Neuronal stem cell (in vitro differentiated cells): ENCODE measurements around the gene BRAT1.
A peak's percentile ranks its signal among the peaks of the same experiment; 100 is the strongest.
"Not testable (repeated sequence)": the region's sequence is repeated elsewhere in the genome, so short reads cannot be mapped to it uniquely, and the experiment has no call there.

Source experiments
- DNase-seq: peaks from one replicate; pipeline ENCODE4 v3.0.0-alpha.2; 2013; ENCODE audit warnings: low spot score
- H2AFZ ChIP-seq: one replicate; pipeline ENCODE4 v1.6.1; 2013; ENCODE audit warnings: mild to moderate bottlenecking, low read length, inconsistent platforms
- H2AK5ac ChIP-seq: 2 replicates; pipeline ENCODE4 v1.6.1; 2013; ENCODE audit warnings: low read depth, mild to moderate bottlenecking, inconsistent platforms, low read length, moderate library complexity, mixed read lengths
- H2BK120ac ChIP-seq: 2 replicates; pipeline ENCODE4 v1.6.1; 2013; ENCODE audit warnings: low read depth, mild to moderate bottlenecking, inconsistent platforms, low read length, moderate library complexity, mixed read lengths
- H2BK12ac ChIP-seq: one replicate; pipeline ENCODE4 v1.6.1; 2013; ENCODE audit warnings: low read length, inconsistent platforms
- H2BK15ac ChIP-seq: 2 replicates; pipeline ENCODE4 v1.6.1; 2013; ENCODE audit warnings: mild to moderate bottlenecking, low read length, inconsistent platforms, mixed read lengths
- H2BK5ac ChIP-seq: one replicate; pipeline ENCODE4 v1.6.1; 2013; ENCODE audit warnings: inconsistent platforms, mild to moderate bottlenecking, low read length, moderate library complexity
- H3K14ac ChIP-seq: one replicate; pipeline ENCODE4 v1.6.1; 2013; ENCODE audit warnings: low read length, inconsistent platforms
- H3K18ac ChIP-seq: 2 replicates; pipeline ENCODE4 v1.6.1; 2013; ENCODE audit warnings: low read length, inconsistent platforms
- H3K23ac ChIP-seq: 2 replicates; pipeline ENCODE4 v1.6.1; 2013; ENCODE audit warnings: low read depth, mild to moderate bottlenecking, mixed read lengths, low read length, inconsistent platforms; ENCODE audit not compliant: poor library complexity
- H3K27ac ChIP-seq: replicated peaks from 3 replicates; pipeline ENCODE4 v1.5.1; 2013; ENCODE audit warnings: low read length, inconsistent platforms
- H3K27me3 ChIP-seq, 3 experiments: 2 replicates each; pipeline ENCODE4 v1.6.1; 2013; ENCODE audit warnings: low read length in 3 of 3, mild to moderate bottlenecking in 2 of 3, inconsistent platforms in 1 of 3, low read depth in 1 of 3, mixed read lengths in 1 of 3, moderate library complexity in 1 of 3; ENCODE audit not compliant: control insufficient read depth in 3 of 3, insufficient read depth in 3 of 3
- H3K36me3 ChIP-seq, 2 donors: replicated peaks in 1 of 2; 2 replicates each; pipeline ENCODE4 v1.6.1; 2013; ENCODE audit warnings: low read length in 2 of 2; ENCODE audit not compliant: control insufficient read depth in 2 of 2, insufficient read depth in 2 of 2
- H3K4ac ChIP-seq: 2 replicates; pipeline ENCODE4 v1.6.1; 2013; ENCODE audit warnings: inconsistent platforms, mild to moderate bottlenecking, low read length, moderate library complexity
- H3K4me1 ChIP-seq, 2 donors: 1 replicate in 1 of 2; 2 replicates in 1 of 2; pipeline ENCODE4 v1.6.1; 2013; ENCODE audit warnings: low read length in 2 of 2, low read depth in 1 of 2; ENCODE audit not compliant: control insufficient read depth in 2 of 2, insufficient read depth in 1 of 2
- H3K4me2 ChIP-seq: one replicate; pipeline ENCODE4 v1.6.1; 2013; ENCODE audit warnings: mild to moderate bottlenecking, low read length, inconsistent platforms; ENCODE audit not compliant: insufficient read depth, poor library complexity, severe bottlenecking
- H3K4me3 ChIP-seq, 2 donors: 2 replicates each; pipeline ENCODE4 v1.5.1; 2013; ENCODE audit warnings: low read length in 2 of 2, mild to moderate bottlenecking in 2 of 2, inconsistent platforms in 1 of 2, moderate library complexity in 1 of 2
- H3K79me1 ChIP-seq: one replicate; pipeline ENCODE4 v1.6.1; 2013; ENCODE audit warnings: low read depth, mild to moderate bottlenecking, inconsistent platforms, low read length, moderate library complexity
- H3K9ac ChIP-seq: one replicate; pipeline ENCODE4 v1.6.1; 2013; ENCODE audit warnings: mild to moderate bottlenecking, low read depth, low read length, inconsistent platforms; ENCODE audit not compliant: poor library complexity
- H3K9me3 ChIP-seq, 2 donors: replicated peaks in 1 of 2; 2 replicates each; pipeline versions ENCODE3 to v1.6.1; 2013; ENCODE audit warnings: low read length in 2 of 2, mild to moderate bottlenecking in 2 of 2, inconsistent platforms in 1 of 2, low read depth in 1 of 2, mixed read lengths in 1 of 2, moderate library complexity in 1 of 2; ENCODE audit not compliant: control insufficient read depth in 2 of 2, insufficient read depth in 1 of 2
- H4K8ac ChIP-seq: one replicate; pipeline ENCODE4 v1.6.1; 2013; ENCODE audit warnings: low read depth, mild to moderate bottlenecking, inconsistent platforms, low read length, moderate library complexity
- H4K91ac ChIP-seq: one replicate; pipeline ENCODE4 v1.6.1; 2013; ENCODE audit warnings: low read length, low read depth, mild to moderate bottlenecking, inconsistent platforms; ENCODE audit not compliant: poor library complexity
- WGBS, 2 donors: extraction: QIAGEN DNeasy Blood & Tissue Kit; methylation state at CpG; one replicate each; pipeline ENCODE4 v1.1.7; 2013; ENCODE audit warnings: missing lambda C conversion rate in 2 of 2, mixed read lengths in 1 of 2; ENCODE audit not compliant: insufficient read length in 2 of 2, insufficient replicate concordance in 1 of 2; ENCODE audit errors: extremely low coverage in 2 of 2; 5-methylcytosine and 5-hydroxymethylcytosine counted together

Gene BRAT1

DNA sequence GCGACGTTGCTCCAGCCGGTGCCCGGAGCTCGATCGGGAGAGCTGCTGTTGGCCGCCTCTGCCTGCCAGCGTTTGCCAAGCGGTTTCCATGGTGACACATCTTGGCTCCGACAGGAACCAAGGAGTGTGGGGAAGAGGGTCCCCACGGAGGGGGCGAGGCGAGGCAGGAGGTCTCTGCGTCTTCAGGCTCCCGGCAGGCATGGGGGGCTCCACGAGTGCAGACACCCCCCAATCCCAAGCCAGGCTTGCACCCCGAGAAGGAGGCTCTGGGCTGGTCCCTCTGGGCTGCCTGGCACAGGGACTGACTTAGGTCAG lies 23.6 kb downstream of the BRAT1 start:
- not testable (repeated sequence) for H4K91ac ChIP-seq, H3K4me3 ChIP-seq, DNase-seq, H3K18ac ChIP-seq, H2BK15ac ChIP-seq, H3K9me3 ChIP-seq, H3K14ac ChIP-seq, H3K23ac ChIP-seq, H2AK5ac ChIP-seq, H2AFZ ChIP-seq, H3K4me2 ChIP-seq, H2BK120ac ChIP-seq, H2BK5ac ChIP-seq, H3K27ac ChIP-seq, H3K4ac ChIP-seq, H2BK12ac ChIP-seq, H3K27me3 ChIP-seq
- WGBS, 2 donors = no CpG with 5 or more reads among the region's 17 CpGs
- peak overlapping the region; percentile 82 for H4K8ac ChIP-seq
- H3K36me3 ChIP-seq = peaks cover 27 to 28% of the 10 kb centered on the region in 2 donors
- peak overlapping the region; percentile 44 for H3K9ac ChIP-seq
- peaks cover 22 to 25% of the 10 kb centered on the region in 2 donors for H3K4me1 ChIP-seq
- H3K79me1 ChIP-seq = peaks cover 13% of the 10 kb centered on the region

DNA sequence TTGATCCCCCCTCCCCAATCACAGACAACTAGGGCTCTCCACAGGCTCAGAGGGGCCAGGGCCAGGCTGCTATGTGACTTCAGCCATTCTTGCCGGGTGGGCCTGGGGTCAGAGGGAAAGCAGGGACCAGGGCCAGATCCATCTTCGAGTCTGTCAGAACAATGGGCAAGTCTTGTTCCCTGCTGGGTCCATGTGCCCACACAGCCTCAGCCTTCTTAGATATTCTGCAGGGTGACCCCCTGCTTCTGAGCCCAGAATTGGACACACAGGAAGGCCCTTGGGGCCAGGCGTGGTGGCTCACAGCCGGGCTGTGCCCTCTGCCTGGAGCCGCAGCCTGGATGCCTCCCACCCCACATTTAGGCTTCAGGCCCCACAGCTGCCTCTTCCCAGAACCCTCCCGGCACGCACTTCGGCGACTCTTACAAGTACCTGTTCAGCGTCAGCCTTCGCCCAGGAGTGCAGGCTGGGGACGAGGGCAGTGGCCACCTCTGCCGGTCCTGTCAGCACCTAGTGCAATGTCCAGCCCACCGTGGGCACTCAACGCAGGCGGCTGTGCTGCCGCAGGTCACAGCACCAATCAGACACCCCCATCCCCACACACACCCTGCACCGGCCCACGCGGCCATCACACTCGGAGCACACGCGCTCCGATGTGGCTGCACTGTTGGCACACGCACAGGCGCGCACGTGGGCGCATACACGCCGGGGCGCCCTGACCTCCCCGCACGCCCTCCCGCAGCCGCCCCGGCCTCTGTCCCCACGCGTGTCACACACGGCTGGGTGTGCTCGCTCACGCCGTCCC lies 24.1 kb downstream of the BRAT1 start:
- H2AK5ac ChIP-seq, H2BK5ac ChIP-seq, H3K27me3 ChIP-seq, H3K23ac ChIP-seq, H3K9me3 ChIP-seq, H2BK12ac ChIP-seq, H2BK120ac ChIP-seq, H3K4me3 ChIP-seq, H3K4me2 ChIP-seq, H3K4ac ChIP-seq, H3K14ac ChIP-seq, H2AFZ ChIP-seq, DNase-seq, H2BK15ac ChIP-seq, H4K91ac ChIP-seq: not testable (repeated sequence)
- H3K9ac ChIP-seq = peak overlapping the region; percentile 70
- H3K27ac ChIP-seq = peak overlapping the region; percentile 46
- H3K36me3 ChIP-seq = peaks cover 32 to 34% of the 10 kb centered on the region in 2 donors
- H3K18ac ChIP-seq = peak overlapping the region; percentile 80
- H3K79me1 ChIP-seq = peaks cover 18% of the 10 kb centered on the region
- peaks cover 22 to 30% of the 10 kb centered on the region in 2 donors for H3K4me1 ChIP-seq
- no CpG with 5 or more reads among the region's 43 CpGs for WGBS, 2 donors
- peak overlapping the region; percentile 82 for H4K8ac ChIP-seq

DNA sequence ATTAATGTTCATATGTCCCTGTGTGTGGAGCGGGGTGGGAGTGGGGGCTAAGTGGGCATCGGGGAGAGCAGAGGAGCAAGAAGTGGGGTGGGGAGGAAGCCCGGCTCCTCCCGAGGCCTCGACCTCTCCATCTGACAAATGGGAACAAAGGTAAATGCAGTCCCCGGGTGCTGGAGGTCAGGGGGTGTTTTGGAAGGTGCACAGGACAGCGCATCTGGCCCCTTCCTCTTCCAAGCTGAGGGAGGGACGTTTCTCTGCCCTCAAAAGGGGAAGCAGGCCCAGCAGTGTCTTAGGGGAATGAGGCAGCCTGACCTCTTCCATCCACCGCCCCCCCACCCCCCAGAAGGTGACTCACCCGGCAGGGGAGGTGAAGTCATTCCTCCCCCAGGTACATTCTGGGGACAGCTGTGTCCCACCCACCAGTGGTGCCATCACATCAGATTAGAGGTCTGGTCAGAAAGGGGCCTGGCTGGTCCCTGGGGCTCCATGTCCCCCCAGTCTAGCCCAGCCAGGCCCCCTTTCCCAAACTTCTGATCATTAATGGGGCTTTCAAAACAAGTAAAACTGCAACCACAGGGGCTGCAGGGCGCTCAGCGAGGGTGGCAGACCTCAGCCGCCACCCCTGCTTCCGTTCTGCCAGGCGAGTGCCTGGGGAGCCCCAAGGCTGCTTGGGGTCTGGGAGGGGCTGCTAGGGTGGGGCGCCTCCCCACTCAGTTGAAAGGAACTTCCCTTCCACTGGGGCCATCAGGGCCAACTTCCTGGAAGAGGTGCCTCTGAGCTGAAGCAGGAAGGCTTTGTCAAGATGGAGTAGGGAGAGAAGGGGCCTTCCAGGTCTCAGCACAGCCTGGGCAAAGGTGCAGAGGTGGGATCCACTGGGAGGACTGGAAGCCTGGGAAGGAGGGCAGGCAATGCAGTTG lies 25.0 kb downstream of the BRAT1 start:
- H4K8ac ChIP-seq = no peak overlapping the region
- no peak overlapping the region for H4K91ac ChIP-seq
- no peaks in the 10 kb centered on the region for H3K27me3 ChIP-seq
- peak overlapping the region; percentile 46 for H3K27ac ChIP-seq
- peak overlapping the region; percentile 50 for H3K18ac ChIP-seq
- no peak overlapping the region for H3K9ac ChIP-seq
- H3K79me1 ChIP-seq = peaks cover 26% of the 10 kb centered on the region
- no peaks in the 10 kb centered on the region for H3K9me3 ChIP-seq
- no peak overlapping the region for H2BK120ac ChIP-seq
- H2AFZ ChIP-seq = no peak overlapping the region
- H2BK12ac ChIP-seq = no peak overlapping the region
- H2BK15ac ChIP-seq = no peak overlapping the region
- no peak overlapping the region for H3K4me2 ChIP-seq
- peaks cover 31 to 39% of the 10 kb centered on the region in 2 donors for H3K4me1 ChIP-seq
- no CpG with 5 or more reads among the region's 16 CpGs for WGBS, 2 donors
- H3K14ac ChIP-seq = peak overlapping the region; percentile 21
- peaks cover 41 to 42% of the 10 kb centered on the region in 2 donors for H3K36me3 ChIP-seq
- DNase-seq = no peak
- H2BK5ac ChIP-seq = peak overlapping the region; percentile 42
- H3K4me3 ChIP-seq = no peak overlapping the region
- no peak overlapping the region for H3K23ac ChIP-seq
- no peak overlapping the region for H2AK5ac ChIP-seq
- no peak overlapping the region for H3K4ac ChIP-seq
